HG03565 (cell line): ENCODE results near the gene MARK1.
A peak's percentile ranks its signal among the peaks of the same experiment; 100 is the strongest.
"Not testable (repeated sequence)": the region's sequence is repeated elsewhere in the genome, so short reads cannot be mapped to it uniquely, and the experiment has no call there.

ENCODE experiments used
- ATAC-seq: cut with Tn5 transposase; IDR thresholded peaks from one replicate; pipeline ENCODE4 v1.9.1; 2021; ENCODE audit warnings: mild to moderate bottlenecking, moderate library complexity; ENCODE audit not compliant: unreplicated experiment

Gene MARK1

GRCh38 chr1:220605651-220606050, 77.7 kb downstream of the MARK1 start:
- not testable (repeated sequence) for ATAC-seq

DNA sequence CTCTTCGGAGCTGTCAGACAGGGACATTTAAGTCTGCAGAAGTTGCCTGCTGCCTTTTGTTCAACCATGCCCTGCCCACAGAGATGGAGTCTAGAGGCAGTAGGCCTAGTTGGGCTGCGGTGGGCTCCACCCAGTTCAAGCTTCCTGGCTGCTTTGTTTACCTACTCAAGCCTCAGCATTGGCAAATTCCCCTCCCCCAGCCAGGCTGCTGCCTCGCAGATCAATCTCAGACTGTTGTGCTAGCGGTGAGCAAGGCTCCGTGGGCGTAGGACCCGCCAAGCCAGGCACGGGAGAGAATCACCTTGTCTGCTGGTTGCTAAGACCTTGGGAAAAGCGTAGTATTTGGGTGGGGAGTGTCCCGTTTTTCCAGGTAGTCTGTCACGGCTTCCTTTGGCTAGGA, 83.2 kb downstream of the MARK1 start:
- ATAC-seq: not testable (repeated sequence)

DNA sequence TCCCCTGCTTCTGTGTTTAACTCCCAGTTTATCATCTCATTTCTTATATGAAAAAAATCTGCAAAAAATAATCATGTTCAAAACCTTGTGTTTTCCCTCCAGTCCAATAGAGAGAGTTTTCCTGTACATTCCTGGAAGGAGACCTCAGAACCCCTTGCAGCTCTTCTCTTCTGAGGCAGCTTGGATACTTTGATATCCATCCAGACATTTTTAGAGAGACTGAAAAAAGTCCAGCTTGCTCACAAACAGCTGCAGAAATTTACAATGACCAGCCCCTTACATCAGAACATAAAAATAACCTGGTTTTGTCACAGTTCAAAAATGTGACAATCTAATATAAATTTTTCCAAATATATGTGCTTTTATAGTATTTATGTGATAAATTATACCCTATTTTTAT, 88.9 kb downstream of the MARK1 start:
- no peak for ATAC-seq

DNA sequence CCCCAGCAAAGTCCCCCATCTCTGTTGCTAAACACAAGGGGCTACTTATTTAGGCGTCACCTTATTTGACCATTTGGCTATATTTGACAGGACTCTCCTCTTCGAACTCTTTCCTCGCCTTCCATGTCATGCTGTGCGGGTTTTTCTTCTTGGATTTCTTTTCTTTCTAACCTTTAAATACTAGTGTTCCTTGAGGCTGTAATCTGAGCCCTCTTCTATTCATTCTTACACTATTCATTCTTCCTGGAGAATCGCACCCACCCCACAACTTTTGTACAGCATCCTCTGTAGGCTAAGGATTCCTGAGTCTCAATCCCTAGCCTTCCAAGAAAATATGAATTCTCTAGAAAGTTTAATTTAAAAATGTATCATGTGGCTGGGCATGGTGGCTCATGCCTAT, 100.5 kb downstream of the MARK1 start:
- ATAC-seq: no peak

GRCh38 chr1:220631238-220631815, 103.4 kb downstream of the MARK1 start:
- ATAC-seq: no peak

- ATAC-seq: no peak
Observed at GRCh38 chr1:220637759-220638158, 109.8 kb downstream of the MARK1 start.

DNA sequence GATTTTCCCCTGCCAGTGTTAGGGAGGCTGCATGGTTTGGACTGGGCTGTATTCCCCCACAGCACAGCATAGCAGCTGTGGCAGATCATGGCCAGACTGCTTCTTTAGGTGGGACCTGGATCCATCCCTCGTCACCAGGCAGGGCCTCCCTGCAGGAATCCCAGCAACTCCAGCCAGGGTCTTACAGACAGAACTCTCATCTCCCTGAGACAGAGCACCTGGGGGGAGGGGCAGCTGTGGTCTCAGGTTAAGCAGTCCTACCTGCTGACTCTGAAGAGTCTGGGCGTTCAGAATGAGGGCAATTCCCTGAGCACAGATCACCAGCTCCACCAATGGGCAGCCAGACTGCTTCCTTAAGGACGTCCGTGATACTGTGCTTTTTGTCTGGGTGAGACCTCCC, 114.3 kb downstream of the MARK1 start:
- no peak for ATAC-seq

DNA sequence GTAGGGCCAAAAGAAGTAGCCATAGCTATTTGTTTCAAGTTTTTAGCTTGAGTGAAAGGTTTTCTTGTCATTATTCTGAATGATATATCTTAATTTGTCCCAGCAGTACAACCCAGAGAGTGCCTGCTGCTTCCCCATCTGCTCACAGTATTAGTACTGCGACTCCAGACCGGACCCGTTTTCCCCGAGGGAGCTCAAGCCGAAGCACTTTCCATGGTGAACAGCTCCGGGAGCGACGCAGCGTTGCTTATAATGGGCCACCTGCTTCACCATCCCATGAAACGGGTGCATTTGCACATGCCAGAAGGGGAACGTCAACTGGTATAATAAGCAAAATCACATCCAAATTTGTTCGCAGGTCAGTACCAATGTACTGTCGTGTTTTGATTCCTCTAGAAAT, 125.1 kb downstream of the MARK1 start:
- no peak for ATAC-seq

- peak; percentile 96 for ATAC-seq
Observed at GRCh38 chr1:220655509-220655908, 127.6 kb downstream of the MARK1 start.

GRCh38 chr1:220655961-220656740, 128.2 kb downstream of the MARK1 start:
- ATAC-seq: no peak

- no peak for ATAC-seq
Observed at GRCh38 chr1:220666349-220666748, 138.4 kb downstream of the MARK1 start.

DNA sequence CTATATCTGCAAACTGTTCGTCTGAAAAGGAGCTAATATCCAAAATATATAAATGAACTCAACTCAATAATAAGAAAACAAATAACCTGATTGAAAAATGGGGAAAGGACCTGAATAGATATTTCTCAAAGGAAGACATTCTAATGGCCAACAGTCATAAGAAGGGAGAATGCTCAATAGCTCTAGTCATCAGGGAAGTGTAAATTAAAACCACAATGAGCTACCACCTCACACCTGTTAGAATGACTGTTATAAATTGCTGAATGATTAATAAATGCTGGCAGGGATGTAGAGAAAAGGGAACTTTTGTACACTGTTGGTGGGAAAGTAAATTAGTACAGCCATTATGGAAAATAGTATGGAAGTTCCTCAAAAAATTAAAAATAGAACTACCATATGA, 141.1 kb downstream of the MARK1 start:
- ATAC-seq: no peak

DNA sequence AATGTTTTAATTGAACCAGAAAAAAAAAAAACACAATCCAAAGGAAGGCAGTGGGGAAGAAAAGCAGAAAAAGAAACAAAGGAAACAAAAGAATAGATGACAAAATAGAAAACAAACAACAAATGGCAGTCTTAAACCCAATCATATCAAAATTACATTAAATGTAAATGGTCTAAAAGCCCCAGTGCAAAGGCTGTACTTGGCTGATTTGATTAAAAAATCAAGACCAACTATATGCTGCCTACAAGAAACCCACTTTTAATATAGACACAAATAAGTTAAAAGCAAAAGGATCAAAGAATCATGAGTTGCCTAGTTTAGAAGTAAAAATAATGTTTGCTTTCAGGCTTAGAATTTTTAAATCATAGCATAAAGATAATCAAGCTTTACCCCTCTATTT, 142.4 kb downstream of the MARK1 start:
- no peak for ATAC-seq

GRCh38 chr1:220673921-220674320, 146.0 kb downstream of the MARK1 start:
- ATAC-seq: no peak

DNA sequence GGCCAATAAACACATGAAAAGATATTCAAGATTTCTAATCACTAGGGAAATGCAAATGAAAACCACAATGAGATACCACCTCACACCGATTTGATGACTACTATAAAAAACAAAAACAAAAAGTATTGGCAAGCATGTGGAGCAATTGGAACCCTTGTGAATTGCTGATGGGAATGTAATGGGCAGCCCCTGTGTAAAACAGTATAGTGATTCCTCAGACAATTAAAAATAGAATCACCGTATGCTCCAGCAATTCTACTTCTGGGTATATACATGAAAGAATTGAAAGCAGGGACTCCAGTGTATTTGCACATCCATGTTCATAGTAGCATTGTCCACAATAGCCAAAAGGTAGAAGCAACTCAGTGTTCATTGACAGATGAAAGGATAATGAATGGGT, 149.3 kb downstream of the MARK1 start:
- ATAC-seq: no peak

GRCh38 chr1:220680085-220680687, 152.2 kb downstream of the MARK1 start:
- ATAC-seq: peak; percentile 96

DNA sequence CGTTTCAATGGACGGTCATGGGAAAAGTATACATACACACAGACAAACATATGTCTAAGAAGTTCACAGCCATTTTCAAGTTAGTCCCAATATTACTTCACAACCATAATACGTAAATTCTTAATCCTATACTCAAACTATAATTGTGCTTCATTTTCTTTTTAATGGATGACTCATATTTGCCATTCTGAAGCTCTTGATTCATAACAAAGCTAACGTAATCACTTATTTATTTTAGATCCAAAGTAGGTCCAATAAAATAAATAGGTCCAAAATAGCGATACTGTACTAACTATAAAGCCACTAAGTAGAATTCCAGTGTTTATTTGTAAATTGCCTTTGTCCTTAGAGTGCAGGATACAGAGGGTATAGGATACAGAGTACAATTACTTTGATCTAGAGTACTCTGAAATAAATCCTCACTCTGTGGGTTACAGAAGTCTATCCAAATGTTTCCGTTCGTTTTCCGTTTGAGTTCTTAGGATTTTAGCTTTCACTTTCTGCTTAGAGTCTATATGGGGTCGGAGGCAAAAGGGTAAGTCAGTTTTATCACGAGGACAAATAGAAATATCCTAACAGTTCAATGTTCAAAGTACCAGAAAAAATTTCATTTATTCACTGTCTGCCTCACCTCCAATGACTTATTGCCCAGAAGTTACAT, 153.4 kb downstream of the MARK1 start:
- ATAC-seq: no peak

DNA sequence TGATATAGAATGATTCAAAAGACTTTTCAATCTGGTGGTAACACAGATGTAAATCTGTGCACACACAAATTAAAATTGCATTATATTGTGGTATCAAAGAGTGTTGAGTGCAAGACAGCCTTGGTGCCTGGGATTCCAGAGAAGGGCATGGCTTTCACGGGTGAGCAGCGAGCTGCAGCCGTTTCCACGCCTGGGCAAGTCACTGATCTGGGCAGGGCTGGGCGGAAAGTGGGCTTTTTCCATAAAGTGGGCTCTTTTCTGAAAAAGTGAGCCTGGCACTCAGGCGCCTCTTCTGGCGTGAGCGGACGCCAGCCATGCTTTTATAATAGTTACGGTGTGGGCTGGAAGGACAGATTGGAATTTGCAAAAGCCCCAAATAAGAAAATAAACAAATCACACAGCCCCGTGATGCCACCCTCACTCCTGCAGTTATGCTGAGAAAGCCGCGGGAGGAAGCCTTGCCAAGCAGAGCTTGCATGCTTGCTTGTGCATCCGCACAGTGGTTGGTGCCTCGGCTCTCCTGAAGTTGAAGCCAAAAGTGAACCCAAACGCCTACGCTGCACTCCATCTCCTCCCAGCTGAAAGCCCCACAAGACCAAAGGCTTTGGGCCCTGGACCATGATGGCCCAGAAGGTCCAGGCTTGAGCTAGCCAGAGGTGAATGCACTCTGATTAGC, 155.1 kb downstream of the MARK1 start:
- ATAC-seq: no peak

- ATAC-seq: not testable (repeated sequence)
Observed at GRCh38 chr1:220683716-220684115, 155.8 kb downstream of the MARK1 start.

GRCh38 chr1:220684890-220685289, 157.0 kb downstream of the MARK1 start:
- no peak for ATAC-seq

- ATAC-seq: no peak
Observed at GRCh38 chr1:220685879-220686278, 157.9 kb downstream of the MARK1 start.
